H1 (cell line): ENCODE data around the gene DDX3X. TPM values are rescaled to one million over a fixed set of nuclear protein-coding genes. Genes with fewer than 3 reads are reported as not detected.

Experiments
- CBX8 ChIP-seq: fragments of 300-800, 300-1000 bp; sonication (generic); IDR thresholded peaks from 2 replicates; pipeline ENCODE4 v1.7.1; 2016; ENCODE audit warnings: low read depth, low read length, borderline replicate concordance
- CEBPB ChIP-seq: IDR thresholded peaks from 2 replicates; pipeline ENCODE4 v1.6.1; 2012; ENCODE audit warnings: low read depth, low read length
- CHD2 ChIP-seq: IDR thresholded peaks from 2 replicates; pipeline ENCODE4 v1.6.1; 2012; ENCODE audit warnings: low read length, improper control_type of control experiment
- EGR1 ChIP-seq: IDR thresholded peaks from 2 replicates; pipeline ENCODE4 v1.6.1; 2011; ENCODE audit warnings: low read depth, low read length, borderline replicate concordance
- HDAC2 ChIP-seq, 2 experiments: fragments of 300-600 bp in 1 of 2; sonication (generic) in 1 of 2; IDR thresholded peaks; 2 replicates each; pipeline ENCODE4 v1.6.1; 2011 to 2012; ENCODE audit warnings: low read depth in 2 of 2, low read length in 2 of 2, mild to moderate bottlenecking in 2 of 2, moderate library complexity in 2 of 2, borderline replicate concordance in 1 of 2, inconsistent platforms in 1 of 2
- KDM4A ChIP-seq: IDR thresholded peaks from one replicate; pipeline ENCODE4 v1.7.1; 2012; ENCODE audit warnings: low read depth, mild to moderate bottlenecking, moderate library complexity, low read length, inconsistent platforms; ENCODE audit not compliant: severe bottlenecking
- SAP30 ChIP-seq: fragments of 300-600 bp; sonication (generic); IDR thresholded peaks from 2 replicates; pipeline ENCODE4 v1.7.1; 2012; ENCODE audit warnings: low read length, moderate library complexity, mild to moderate bottlenecking, inconsistent platforms; ENCODE audit not compliant: insufficient read depth, insufficient replicate concordance
- SIN3A ChIP-seq, 2 experiments: IDR thresholded peaks in 1 of 2; conservative IDR thresholded peaks in 1 of 2; 2 replicates each; pipeline ENCODE4 v1.6.1; 2011 to 2012; ENCODE audit warnings: low read length in 2 of 2, improper control_type of control experiment in 1 of 2, low read depth in 1 of 2, mild to moderate bottlenecking in 1 of 2
- USF2 ChIP-seq: IDR thresholded peaks from 2 replicates; pipeline ENCODE4 v1.6.1; 2011; ENCODE audit warnings: low read length, improper control_type of control experiment
- polyA plus RNA-seq, 7 experiments: library from polyadenylated mRNA; depleted of rRNA in 3 of 7; stranded (reverse) in 5 of 7; unstranded in 2 of 7; fragments of >200 nt in 5 of 7; fragments of 200-250 nt in 2 of 7; gene quantifications; 1 replicate in 5 of 7; 2 replicates in 1 of 7; 4 replicates in 1 of 7; pipeline versions ENCODE4 v1.2.1 to v1.2.3, GENCODE V29; 2011 to 2013; ENCODE audit warnings: missing spikeins in 2 of 7, mixed read lengths in 2 of 7
- total RNA-seq: library from RNA; stranded (reverse); fragmentation: NEBNext Ultra II Directional; extraction: Animal tissue kit (Norgen Biotek cat#: 25700); gene quantifications from 2 replicates; pipeline ENCODE4 v1.2.1, GENCODE V29; 2021

DDX3X gene
- total and polyA plus RNA-seq, 2 of the 8 experiments (the other 6 are each of a cell fraction or from before 2014, with no cell fraction given) = 39.4 to 291 TPM

GRCh38 chrX:41327341-41327740 lies 6.6 kb upstream of the DDX3X start (continued):
- TF ChIP-seq USF2 (no peak), CBX8 (no peak), SAP30 (no peak), CHD2 (no peak), CEBPB (no peak), SIN3A (conservative IDR thresholded peaks at IDR 0.05 in 1 of 2, IDR thresholded peaks at IDR 0.05 in 1 of 2; ENCODE audit: low read depth in 1 of 2, low read length in 2 of 2) (no peak), KDM4A (no peak), HDAC2 (IDR thresholded peaks at IDR 0.05; ENCODE audit: borderline replicate concordance in 1 of 2, low read depth in 2 of 2, low read length in 2 of 2) (no peak), EGR1 (no peak)
